T-helper 1 cell treated with Interleukin-12 subunit alpha and Interleukin-12 subunit beta and Interleukin-4 antibody, amounts not matched to agents 30 ng/mL and 1 ng/mL, for 36 hours (primary cell): ENCODE results near the gene NNAT. TPM values are rescaled to one million over a fixed set of nuclear protein-coding genes. Genes with fewer than 3 reads are reported as not detected.
"Not testable (repeated sequence)": the region's sequence is repeated elsewhere in the genome, so short reads cannot be mapped to it uniquely, and the experiment has no call there.

Experiments
- intact Hi-C: fragments of 100-400 bp; cut with micrococcal nuclease; formaldehyde crosslinking; loops from one replicate; pipeline ENCODE4 v1.15.1; 2024
- total RNA-seq: library from RNA; stranded (reverse); gene quantifications from 2 replicates; pipeline ENCODE4 v1.2.3, GENCODE V29; 2022

NNAT gene
- total RNA-seq, 1 donor from 2014 or later: not detected

DNA sequence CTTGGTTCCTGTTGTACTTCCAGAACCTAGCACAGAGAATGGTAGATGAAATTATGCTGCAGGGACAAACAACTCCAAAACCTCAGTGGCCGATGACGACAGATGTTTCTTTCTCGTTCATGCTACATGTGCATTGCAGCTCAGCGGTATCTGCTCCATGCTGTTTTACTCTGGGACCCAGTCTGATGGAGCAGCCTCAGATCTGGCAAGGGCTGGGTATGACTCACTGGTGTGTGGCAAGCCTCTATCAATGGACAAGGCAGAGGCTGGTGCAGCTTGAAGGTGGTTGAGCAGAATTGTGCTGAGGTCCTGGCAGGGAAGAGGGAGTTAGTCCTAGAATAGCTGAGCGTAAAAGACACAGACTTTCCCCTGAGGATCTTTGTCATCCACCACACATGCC lies 17.0 kb downstream of the NNAT start:
- intact Hi-C loops: no loop called here

GRCh38 chr20:37539424-37539823 lies 18.4 kb downstream of the NNAT start:
- intact Hi-C loops: no loop called here

DNA sequence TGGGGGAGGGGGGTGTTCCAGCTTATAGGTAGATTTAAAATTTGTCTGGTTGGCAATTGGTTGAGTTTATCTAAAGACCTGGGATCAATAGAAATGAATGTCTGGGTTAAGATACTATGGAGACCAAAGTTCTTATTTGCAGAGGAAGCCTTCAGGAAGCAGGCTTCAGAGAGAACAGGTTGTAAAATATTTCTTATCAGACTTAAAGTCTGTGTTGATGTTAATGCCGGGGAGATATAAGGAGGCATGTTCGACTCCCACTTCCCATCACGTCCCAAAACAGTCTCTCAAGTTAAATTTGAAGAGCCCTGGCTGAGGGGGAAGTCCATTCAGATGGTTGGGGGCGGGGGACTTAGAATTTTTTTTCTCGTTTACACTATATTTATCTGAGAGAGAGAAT lies 19.0 kb downstream of the NNAT start:
- intact Hi-C loops: no loop called here

DNA sequence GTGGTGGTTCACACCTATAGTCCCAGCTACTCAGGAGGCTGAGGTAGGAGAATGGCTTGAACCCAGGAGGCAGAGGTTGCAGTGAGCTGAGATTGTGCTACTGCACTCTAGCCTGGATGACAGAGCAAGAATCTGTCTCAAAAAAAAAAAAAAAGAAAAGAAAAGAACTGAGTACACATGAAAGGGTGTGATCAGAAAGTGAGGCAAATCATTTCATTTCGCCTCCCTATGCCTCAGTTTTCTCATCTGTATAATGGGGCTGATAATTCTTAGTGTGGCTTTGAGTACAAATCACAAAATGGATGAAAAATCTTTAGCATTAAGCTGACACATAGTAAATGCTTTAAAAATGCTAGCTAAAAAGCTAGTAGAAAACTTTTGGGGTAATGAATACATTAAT lies 19.8 kb downstream of the NNAT start:
- intact Hi-C loops: not testable (repeated sequence)

DNA sequence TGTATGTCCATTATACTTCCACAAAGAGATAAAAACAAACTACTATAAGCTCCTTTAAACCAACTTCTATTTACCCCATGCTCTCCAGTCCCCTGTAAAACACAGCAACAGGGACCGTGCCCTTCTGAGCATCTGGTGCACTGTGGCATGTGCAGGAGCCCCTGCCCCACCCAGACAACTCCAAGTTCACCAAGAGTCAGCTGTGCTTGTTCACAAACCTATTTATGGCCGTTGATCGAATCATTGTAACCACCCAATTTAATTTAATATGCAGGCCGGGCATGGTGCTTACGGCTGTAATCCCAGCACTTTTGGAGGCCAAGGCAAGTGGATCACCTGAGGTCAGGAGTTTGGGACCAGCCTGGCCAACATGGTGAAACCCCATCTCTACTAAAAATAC lies 20.3 kb downstream of the NNAT start:
- intact Hi-C loops: no loop called here

GRCh38 chr20:37542281-37542680 lies 21.2 kb downstream of the NNAT start:
- intact Hi-C loops: no loop called here

- intact Hi-C loops: no loop called here
Measured at GRCh38 chr20:37543828-37544227, 22.8 kb downstream of the NNAT start.

- intact Hi-C loops: no loop called here
Measured at GRCh38 chr20:37544386-37544785, 23.3 kb downstream of the NNAT start.

DNA sequence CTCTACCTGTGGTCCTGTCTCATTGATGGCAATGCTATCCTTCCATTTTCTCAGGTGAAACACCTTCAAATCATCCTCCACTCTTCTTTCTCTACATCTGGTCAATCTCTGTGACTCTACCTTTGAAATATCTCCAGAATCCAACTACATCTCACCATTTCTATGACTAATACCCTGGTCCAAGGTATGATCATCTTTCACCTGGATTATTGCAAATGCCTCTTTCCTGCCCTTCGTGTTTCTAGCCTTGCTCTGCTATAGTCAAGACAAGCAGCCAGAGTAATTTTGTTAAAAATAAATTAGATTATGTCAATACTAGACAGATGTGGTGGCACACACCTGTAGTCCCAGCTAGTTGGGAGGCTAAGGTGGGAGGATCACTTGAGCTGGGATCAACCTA lies 24.5 kb downstream of the NNAT start:
- intact Hi-C loops: no loop called here

DNA sequence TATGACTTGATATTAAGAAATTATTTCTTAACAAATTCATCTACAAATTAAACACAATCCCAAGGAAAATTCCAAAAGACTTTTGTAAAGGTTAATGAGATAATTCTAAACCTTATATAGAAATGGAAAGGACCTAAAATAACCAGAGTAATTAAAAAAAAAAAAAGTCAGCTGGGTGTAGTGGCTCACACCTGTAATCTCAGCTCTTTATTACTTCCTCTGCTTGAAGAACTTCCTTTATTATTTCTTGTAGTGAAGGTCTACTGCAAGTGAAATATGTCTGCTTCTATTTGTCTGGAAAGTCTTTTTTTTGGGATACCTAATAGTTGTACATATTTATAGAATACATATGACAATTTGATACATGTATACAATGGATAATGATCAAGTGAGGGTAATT lies 26.9 kb downstream of the NNAT start:
- intact Hi-C loops: no loop called here

GRCh38 chr20:37550101-37550920 lies 29.3 kb downstream of the NNAT start:
- intact Hi-C loops: not testable (repeated sequence)

DNA sequence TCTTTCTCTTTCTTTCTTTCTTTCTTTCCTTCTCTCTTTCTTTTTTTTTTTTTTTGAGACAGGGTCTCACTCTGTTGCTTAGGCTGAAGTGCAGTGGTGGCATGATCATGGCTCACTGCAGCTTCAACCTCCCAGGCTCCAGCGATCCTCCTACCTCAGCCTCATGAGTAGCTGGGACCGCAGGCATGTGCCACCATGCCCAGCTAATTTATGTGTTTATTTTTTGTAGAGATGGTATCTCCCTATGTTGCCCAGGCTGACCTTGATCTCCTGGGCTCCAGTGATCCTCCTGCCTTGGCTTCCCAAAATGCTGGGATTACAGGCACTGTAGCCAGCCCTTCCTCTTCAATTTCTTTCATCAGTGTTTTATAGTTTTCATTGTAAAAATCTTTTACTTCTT lies 30.6 kb downstream of the NNAT start:
- intact Hi-C loops: not testable (repeated sequence)

GRCh38 chr20:37552415-37552814 lies 31.4 kb downstream of the NNAT start:
- intact Hi-C loops: no loop called here

DNA sequence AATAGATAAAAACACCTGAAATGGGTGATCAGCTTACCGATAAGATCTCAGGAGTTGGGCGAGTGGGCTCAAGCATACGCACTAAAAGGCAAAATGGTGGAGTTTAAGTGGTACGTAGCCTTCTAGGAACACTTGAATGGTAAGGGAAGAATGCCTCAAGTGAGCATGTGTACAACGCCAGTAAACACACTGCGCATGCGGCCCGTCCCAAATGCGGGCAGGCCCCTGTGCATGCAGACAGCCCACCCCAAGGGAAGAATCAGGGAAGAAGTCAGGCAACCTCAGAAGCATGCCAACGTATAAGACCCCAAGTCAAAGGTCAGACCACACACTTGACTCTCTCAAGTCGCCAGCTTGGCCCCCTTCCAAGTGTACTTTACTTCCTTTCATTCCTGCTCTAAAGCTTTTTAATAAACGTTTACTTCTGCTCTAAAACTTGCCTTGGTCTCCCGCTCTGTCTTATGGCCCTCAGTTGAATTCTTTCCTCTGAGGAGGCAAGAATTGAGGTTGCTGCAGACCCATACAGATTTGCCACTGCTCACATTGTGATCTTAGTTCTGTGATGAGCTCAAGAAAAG lies 33.8 kb downstream of the NNAT start:
- intact Hi-C loops: not testable (repeated sequence)

GRCh38 chr20:37556538-37556937 lies 35.5 kb downstream of the NNAT start:
- intact Hi-C loops: no loop called here

- intact Hi-C loops: no loop called here
Measured at GRCh38 chr20:37558306-37558705, 37.3 kb downstream of the NNAT start.

GRCh38 chr20:37558779-37559178 lies 37.7 kb downstream of the NNAT start:
- intact Hi-C loops: no loop called here

DNA sequence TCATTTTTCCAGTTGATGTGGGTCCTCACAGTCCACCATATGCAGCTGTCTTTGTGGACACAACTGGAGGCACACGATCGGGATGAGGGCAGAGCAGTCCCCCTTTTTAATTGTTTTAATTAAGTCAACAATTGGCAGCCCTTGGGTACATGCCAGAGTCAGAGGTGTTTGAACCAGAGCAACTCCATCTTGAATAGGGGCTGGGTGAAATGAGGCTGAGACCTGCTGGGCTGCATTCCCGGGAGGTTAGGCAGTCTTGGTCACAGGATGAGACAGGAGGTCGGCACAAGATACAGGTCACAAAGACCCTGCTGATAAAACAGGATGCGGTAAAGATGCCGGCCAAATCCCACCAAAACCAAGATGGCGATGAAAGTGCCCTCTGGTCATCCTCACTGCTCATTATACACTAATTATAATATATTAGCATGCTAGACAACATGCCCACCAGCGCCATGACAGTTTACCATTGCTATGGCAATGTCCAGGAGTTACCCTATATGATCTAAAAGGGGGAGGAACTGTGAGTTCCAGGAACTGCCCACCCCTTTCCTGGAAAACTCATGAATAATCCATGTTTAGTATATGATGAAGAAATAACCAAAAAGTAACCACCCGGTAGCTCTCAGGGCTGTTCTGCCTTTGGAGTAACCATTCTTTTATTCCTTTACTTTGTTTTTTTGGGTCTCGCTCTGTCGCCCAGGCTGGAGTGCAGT lies 38.4 kb downstream of the NNAT start:
- intact Hi-C loops: loop anchor here (5.0 to 10.0 kb wide), 2 partner anchors 355 to 498 kb away; no protein-coding TSS in a partner anchor

DNA sequence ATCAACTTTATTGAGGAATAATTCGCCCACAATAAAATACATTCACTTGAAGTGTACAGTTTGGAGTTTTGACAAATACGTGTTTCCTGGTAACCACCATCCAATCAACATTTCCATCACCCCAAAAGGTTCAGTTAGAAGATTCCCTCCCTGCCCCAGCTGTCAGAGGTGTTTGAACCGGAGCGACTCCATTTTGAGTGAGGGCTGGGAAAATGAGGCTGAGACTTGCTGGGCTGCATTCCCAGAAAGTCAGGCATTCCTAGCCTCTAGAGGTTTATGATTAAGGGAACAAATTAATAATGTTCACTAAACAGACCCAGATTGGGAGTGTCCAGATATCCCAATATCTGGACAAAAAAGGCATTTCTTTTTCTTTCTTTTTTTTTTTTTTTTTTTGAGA lies 39.6 kb downstream of the NNAT start:
- intact Hi-C loops: loop anchor here (5.0 to 10.0 kb wide), 2 partner anchors 354 to 497 kb away; no protein-coding TSS in a partner anchor

GRCh38 chr20:37562695-37563480 lies 41.8 kb downstream of the NNAT start:
- intact Hi-C loops: loop anchor here (5.0 to 10.0 kb wide), 2 partner anchors 352 to 494 kb away; no protein-coding TSS in a partner anchor

DNA sequence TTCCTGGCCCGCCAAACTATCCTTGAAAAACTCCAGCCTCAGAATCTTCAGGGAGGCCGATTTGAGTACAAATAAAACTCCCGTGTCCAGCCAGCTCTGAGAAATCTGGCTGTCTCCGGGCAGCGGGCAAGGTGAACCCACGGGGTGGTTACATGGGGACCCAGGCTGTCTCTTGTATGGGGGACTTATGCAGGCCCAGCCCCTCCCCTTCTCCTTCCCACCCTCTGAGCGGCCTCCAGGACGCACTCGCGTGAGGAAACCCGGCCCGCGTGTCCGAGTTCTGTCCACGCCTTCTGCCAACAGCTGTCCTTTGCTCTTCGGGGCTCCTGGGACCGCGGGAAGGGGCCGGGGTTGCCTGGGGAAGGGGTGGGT lies 43.0 kb downstream of the NNAT start:
- intact Hi-C loops: loop anchor here (1.0 to 10.0 kb wide), 5 partner anchors 351 to 657 kb away; no protein-coding TSS in a partner anchor
